Sigmoid colon (tissue), 7 donors: ENCODE measurements around the gene JAK2. TPM values are rescaled to one million over a fixed set of nuclear protein-coding genes. Genes with fewer than 3 reads are reported as not detected.

Experiments used
- DNase-seq: peaks from one replicate; pipeline ENCODE4 v3.0.0-alpha.2; 2019
- H3K27ac ChIP-seq, 4 donors: fragments of 200-600 bp; sonication (generic); one replicate each; pipeline ENCODE4 v1.5.1; 2016 to 2019; ENCODE audit warnings: mild to moderate bottlenecking in 1 of 4
- H3K27me3 ChIP-seq, 3 donors: fragments of 200-600 bp; sonication (generic); one replicate each; pipeline ENCODE4 v1.5.1; 2019; ENCODE audit warnings: mild to moderate bottlenecking in 1 of 3
- H3K36me3 ChIP-seq, 4 donors: fragments of 200-600 bp; sonication (generic); one replicate each; pipeline ENCODE4 v1.5.1; 2016 to 2019
- H3K4me1 ChIP-seq, 4 donors: fragments of 200-600 bp; sonication (generic); one replicate each; pipeline ENCODE4 v1.5.1; 2017 to 2019
- H3K4me3 ChIP-seq, 4 donors: fragments of 200-600 bp; sonication (generic); one replicate each; pipeline ENCODE4 v1.5.1; 2017 to 2019; ENCODE audit warnings: mild to moderate bottlenecking in 2 of 4, moderate library complexity in 1 of 4
- H3K9me3 ChIP-seq, 4 donors: fragments of 200-600 bp in 3 of 4; sonication (generic) in 3 of 4; one replicate each; pipeline versions ENCODE4 v1.5.1 to v1.6.1; 2013 to 2019
- CTCF ChIP-seq, 4 experiments: fragments of 450-650 bp in 3 of 4; fragments of 200-600 bp in 1 of 4; IDR thresholded peaks; one replicate each; pipeline ENCODE4 v1.5.1; 2016 to 2019; ENCODE audit warnings: antibody characterized with exemption in 4 of 4, mild to moderate bottlenecking in 3 of 4, moderate library complexity in 2 of 4
- EP300 ChIP-seq, 4 donors: sonication (generic); formaldehyde crosslinking; IDR thresholded peaks; one replicate each; pipeline ENCODE4 v1.6.1; 2017; ENCODE audit warnings: antibody characterized with exemption in 4 of 4
- POLR2A ChIP-seq, 2 donors: fragments of 450-650 bp; IDR thresholded peaks; one replicate each; pipeline ENCODE4 v1.6.1; 2016; ENCODE audit warnings: antibody characterized with exemption in 2 of 2, mild to moderate bottlenecking in 2 of 2, moderate library complexity in 2 of 2
- POLR2AphosphoS5 ChIP-seq, 4 donors: sonication (generic); formaldehyde crosslinking; IDR thresholded peaks; one replicate each; pipeline ENCODE4 v1.6.1; 2017; ENCODE audit warnings: antibody characterized with exemption in 4 of 4
- WGBS, 2 donors: extraction: QIAGEN DNeasy Blood & Tissue Kit; methylation state at CpG; one replicate each; pipeline ENCODE4 v1.1.7; 2013; 5-methylcytosine and 5-hydroxymethylcytosine counted together
- intact Hi-C: fragments of 100-400 bp; cut with DNase I; formaldehyde crosslinking; loops from one replicate; pipeline ENCODE4 v1.15.1; 2023
- polyA plus RNA-seq, 3 donors: library from polyadenylated mRNA; stranded (reverse); fragments of 200-250 nt; gene quantifications; one replicate each; pipeline ENCODE4 v1.2.3, GENCODE V29; 2013
- total RNA-seq, 4 donors: library from RNA; depleted of rRNA; stranded (reverse); fragments of >200 nt; gene quantifications; one replicate each; pipeline ENCODE4 v1.1.0, GENCODE V29; 2016
- donor health status: healthy with polysubstance abuse.
- donor health status: Bipolar disorder and iron deficiency.
- donor health status: healthy.

The JAK2 gene
- total RNA-seq (10 to 100 TPM; 28.5 to 36.8 (median 31.0) TPM), polyA plus RNA-seq (1 to 10 TPM; 5.3 to 7.7 (median 6.0) TPM)

GRCh38 chr9:4984621-4985385 is at the start of gene JAK2:
Gene JAK2 (plus strand): TSS chr9:4985272. CDS start chr9:5021988, 36,716 bp downstream.
- peak; percentile 96 for DNase-seq
- Histone ChIP-seq H3K27me3 (no peaks in the 10 kb centered on the region), H3K4me3 (peak within 1 kb of the TSS; percentile 64 to 94 (median 84)), H3K27ac (peak within 1 kb of the TSS; percentile 95 to 99 (median 97)), H3K9me3 (no peaks in the 10 kb centered on the region), H3K36me3 (no peaks in the 10 kb centered on the region), H3K4me1 (peaks cover 0 to 45% (median 34%) of the 10 kb centered on the region in 4 donors)
- TF ChIP-seq CTCF (IDR thresholded peaks at IDR 0.05) = peak in 1 of 4 experiments; percentile 25
- TF ChIP-seq POLR2A (IDR thresholded peaks at IDR 0.05) = peak; percentile 52 to 62
- peak; percentile 66 to 84 (median 76) for TF ChIP-seq POLR2AphosphoS5 (IDR thresholded peaks at IDR 0.05)
- TF ChIP-seq EP300 (IDR thresholded peaks at IDR 0.05) = no peak
- 0% methylated on average over 84 of the region's 84 CpGs for WGBS, 2 donors
- intact Hi-C loops = loop anchor here (1.0 to 10.0 kb wide), 8 partner anchors 193 to 1460 kb away; partner anchors contain the start of genes CDC37L1, PLGRKT, RCL1 and RFX3

GRCh38 chr9:4936277-4936676 is 48.8 kb upstream of the JAK2 start:
- DNase-seq = no peak
- WGBS, 2 donors = 32 to 72% methylated on average over 3 of the region's 3 CpGs
- peak overlapping the region in 1 of 4 donors; percentile 23 for H3K27ac ChIP-seq
- TF ChIP-seq POLR2A (IDR thresholded peaks at IDR 0.05) = no peak
- no peak for TF ChIP-seq POLR2AphosphoS5 (IDR thresholded peaks at IDR 0.05)
- no peak for TF ChIP-seq EP300 (IDR thresholded peaks at IDR 0.05)
- TF ChIP-seq CTCF (IDR thresholded peaks at IDR 0.05) = no peak
- intact Hi-C loops = no loop called here
- H3K27me3 ChIP-seq = no peaks in the 10 kb centered on the region
- no peaks in the 10 kb centered on the region for H3K36me3 ChIP-seq
- H3K4me3 ChIP-seq = no peak overlapping the region
- H3K4me1 ChIP-seq = peaks cover 0 to 32% (median 18%) of the 10 kb centered on the region in 4 donors
- H3K9me3 ChIP-seq = no peaks in the 10 kb centered on the region

DNA sequence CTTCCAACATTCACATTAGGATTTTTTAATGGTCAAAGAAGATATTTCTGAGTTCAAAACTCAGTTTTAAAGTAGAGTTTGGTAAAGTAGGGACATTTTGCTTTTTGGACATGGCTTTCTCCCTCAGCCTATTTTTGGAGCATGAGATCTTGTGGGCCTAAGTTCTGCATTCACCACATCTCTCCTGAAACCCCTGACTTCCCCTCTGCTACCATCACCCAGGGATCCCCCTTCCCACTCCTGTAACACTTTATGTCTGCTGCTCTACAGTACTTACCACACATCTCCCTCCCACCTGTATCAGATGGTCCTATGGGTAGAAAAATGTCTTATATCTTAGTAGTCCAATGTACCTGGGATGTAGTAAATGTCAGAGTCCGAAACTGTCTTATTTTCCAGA is 48.2 kb upstream of the JAK2 start:
- peak overlapping the region in 1 of 4 donors; percentile 23 for H3K27ac ChIP-seq
- 97% methylated on average over 1 of the region's 1 CpG for WGBS, 2 donors
- no peaks in the 10 kb centered on the region for H3K9me3 ChIP-seq
- no peak overlapping the region for H3K4me3 ChIP-seq
- TF ChIP-seq EP300 (IDR thresholded peaks at IDR 0.05) (no peak), POLR2AphosphoS5 (IDR thresholded peaks at IDR 0.05) (no peak)
- H3K4me1 ChIP-seq = peaks cover 0 to 30% (median 17%) of the 10 kb centered on the region in 4 donors
- no peaks in the 10 kb centered on the region for H3K27me3 ChIP-seq
- H3K36me3 ChIP-seq = no peaks in the 10 kb centered on the region
- no peak for DNase-seq
- intact Hi-C loops = no loop called here

DNA sequence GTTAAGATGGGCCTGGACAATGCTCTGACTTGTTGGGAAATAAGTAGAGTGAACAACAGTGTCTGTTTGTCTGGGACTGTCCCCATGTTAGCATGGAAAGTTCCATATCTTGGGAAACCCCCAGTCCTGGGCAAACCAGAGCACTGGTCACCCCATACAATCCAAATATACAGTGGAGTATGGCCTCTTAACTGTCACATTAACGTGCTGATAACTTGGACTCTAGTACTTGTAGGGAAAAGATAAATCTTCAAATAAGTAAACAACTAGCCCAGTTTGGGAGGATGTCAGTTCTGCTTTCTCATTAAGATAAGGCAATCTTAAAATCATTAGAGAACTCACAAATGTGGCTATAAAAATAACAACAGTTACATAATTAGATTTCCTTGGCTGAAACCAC is 47.6 kb upstream of the JAK2 start:
- intact Hi-C loops = no loop called here
- Histone ChIP-seq H3K4me3 (no peak overlapping the region), H3K27me3 (no peaks in the 10 kb centered on the region), H3K36me3 (no peaks in the 10 kb centered on the region), H3K27ac (no peak overlapping the region), H3K9me3 (no peaks in the 10 kb centered on the region), H3K4me1 (peaks cover 0 to 24% (median 13%) of the 10 kb centered on the region in 4 donors)
- no peak for DNase-seq
- TF ChIP-seq EP300 (IDR thresholded peaks at IDR 0.05) (no peak), CTCF (IDR thresholded peaks at IDR 0.05) (no peak), POLR2A (IDR thresholded peaks at IDR 0.05) (no peak), POLR2AphosphoS5 (IDR thresholded peaks at IDR 0.05) (no peak)
- 32 to 45% methylated on average over 1 of the region's 1 CpG for WGBS, 2 donors

DNA sequence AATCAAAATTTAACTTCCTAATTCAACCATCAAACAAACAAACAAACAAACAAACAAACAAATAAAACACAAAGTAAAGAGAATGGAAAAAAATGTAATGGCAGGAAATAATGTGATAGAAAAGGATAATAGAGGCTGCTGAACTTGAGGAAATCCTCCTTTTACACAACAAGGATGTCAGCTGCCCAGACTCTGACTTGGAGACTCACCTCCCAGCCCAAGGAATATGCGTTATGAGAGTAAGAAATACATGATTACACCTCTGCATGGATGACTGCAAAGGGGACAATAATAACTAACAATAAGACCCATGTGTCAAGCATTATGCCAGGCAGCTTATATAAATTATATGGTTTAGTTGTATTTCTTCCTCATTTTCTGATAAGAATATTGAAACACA is 46.6 kb upstream of the JAK2 start:
- intact Hi-C loops = no loop called here

More for the DNA sequence above, 46.6 kb upstream of the JAK2 start:
- DNase-seq = no peak
- no peaks in the 10 kb centered on the region for H3K27me3 ChIP-seq
- no peak overlapping the region for H3K27ac ChIP-seq
- no peak for TF ChIP-seq CTCF (IDR thresholded peaks at IDR 0.05)
- TF ChIP-seq EP300 (IDR thresholded peaks at IDR 0.05) = no peak
- no peak for TF ChIP-seq POLR2A (IDR thresholded peaks at IDR 0.05)
- no peak for TF ChIP-seq POLR2AphosphoS5 (IDR thresholded peaks at IDR 0.05)
- no peak overlapping the region for H3K4me3 ChIP-seq
- H3K9me3 ChIP-seq = no peaks in the 10 kb centered on the region
- WGBS, 2 donors = 84% methylated on average over 1 of the region's 1 CpG
- peaks cover 0 to 13% (median 4%) of the 10 kb centered on the region in 4 donors for H3K4me1 ChIP-seq
- H3K36me3 ChIP-seq = no peaks in the 10 kb centered on the region
